OCI-LY7 (cell line): ENCODE measurements around the gene CHRM5. TPM values are rescaled to one million over a fixed set of nuclear protein-coding genes. Genes with fewer than 3 reads are reported as not detected.

ENCODE experiments used
- BruUV-seq: library from RNA; stranded (reverse); fragments of 400-500 nt; replicated peaks from 2 replicates; lab custom pipeline; 2021; lab: Mats Ljungman, UMichigan
- CTCF ChIA-PET: fragments of 300-600 bp; sonication (Branson Sonifier 250); formaldehyde crosslinking; loops from one replicate; lab custom pipeline; 2022; ENCODE audit warnings: antibody characterized with exemption; ENCODE audit not compliant: unreplicated experiment; lab: Charles Lee
- POLR2A ChIA-PET: fragments of 300-600 bp; sonication (Branson Sonifier 250); formaldehyde crosslinking; loops from one replicate; lab custom pipeline; 2022; ENCODE audit warnings: antibody characterized with exemption; lab: Charles Lee
- DNase-seq: peaks from one replicate; pipeline ENCODE4 v3.0.0-alpha.2; 2015; ENCODE audit warnings: low spot score
- H2AFZ ChIP-seq: fragments of 200-600 bp; sonication (generic), shearing (Covaris generic); 2 replicates; pipeline ENCODE4 v1.6.1; 2014; ENCODE audit warnings: mild to moderate bottlenecking, antibody characterized with exemption, low read length, moderate library complexity
- H3K27ac ChIP-seq: fragments of 200-600 bp; sonication (generic); 2 replicates; pipeline ENCODE4 v1.5.1; 2014; ENCODE audit warnings: mixed run types, low read depth, mild to moderate bottlenecking, moderate library complexity, low read length, inconsistent platforms; ENCODE audit not compliant: poor library complexity, severe bottlenecking
- H3K36me3 ChIP-seq: fragments of 200-600 bp; sonication (generic); 2 replicates; pipeline ENCODE4 v1.6.1; 2014; ENCODE audit warnings: mild to moderate bottlenecking, antibody characterized with exemption, low read length, moderate library complexity, mixed read lengths; ENCODE audit not compliant: insufficient read depth
- H3K4me1 ChIP-seq: fragments of 200-600 bp; sonication (generic); 2 replicates; pipeline ENCODE4 v1.5.1; 2014; ENCODE audit warnings: mild to moderate bottlenecking, low read length; ENCODE audit not compliant: insufficient read depth, poor library complexity, severe bottlenecking
- H3K4me2 ChIP-seq: fragments of 200-600 bp; sonication (generic); 2 replicates; pipeline ENCODE4 v1.6.1; 2014; ENCODE audit warnings: mild to moderate bottlenecking, low read length
- H3K4me3 ChIP-seq: fragments of 200-600 bp; sonication (generic); 2 replicates; pipeline ENCODE4 v1.5.1; 2014; ENCODE audit warnings: mild to moderate bottlenecking, low read depth, low read length; ENCODE audit not compliant: poor library complexity, severe bottlenecking
- H3K79me2 ChIP-seq: fragments of 200-600 bp; sonication (generic); 2 replicates; pipeline ENCODE4 v1.6.1; 2016; ENCODE audit warnings: low read depth, mild to moderate bottlenecking, low read length, moderate library complexity, mixed read lengths; ENCODE audit not compliant: insufficient read depth
- H3K9me2 ChIP-seq: fragments of 200-600 bp; sonication (generic); 2 replicates; pipeline ENCODE4 v1.6.1; 2016; ENCODE audit warnings: mild to moderate bottlenecking, low read length, mixed read lengths; ENCODE audit not compliant: insufficient read depth
- H3K9me3 ChIP-seq: fragments of 200-600 bp; sonication (generic); 2 replicates; pipeline ENCODE4 v1.6.1; 2014; ENCODE audit warnings: mild to moderate bottlenecking, mixed run types, low read length, mixed read lengths
- H4K20me1 ChIP-seq: fragments of 200-600 bp; sonication (generic); 2 replicates; pipeline ENCODE4 v1.6.1; 2014; ENCODE audit warnings: mild to moderate bottlenecking, antibody characterized with exemption, low read length, moderate library complexity, mixed read lengths; ENCODE audit not compliant: insufficient read depth
- EZH2phosphoT487 ChIP-seq: fragments of 200-600 bp; sonication (generic); IDR thresholded peaks from 2 replicates; pipeline ENCODE4 v1.6.1; 2018; ENCODE audit warnings: low read depth, borderline replicate concordance, mild to moderate bottlenecking, mixed run types, antibody characterized with exemption, low read length, moderate library complexity, mixed read lengths
- intact Hi-C: fragments of 100-400 bp; cut with micrococcal nuclease; formaldehyde crosslinking; loops from one replicate; pipeline ENCODE4 v1.10.0; 2022; ENCODE audit not compliant: unreplicated experiment
- total RNA-seq, 2 experiments: library from RNA; depleted of rRNA in 1 of 2; stranded (reverse); fragments of >200 nt in 1 of 2; shearing (Covaris generic) in 1 of 2; gene quantifications; 2 replicates each; pipeline ENCODE4 v1.2.3, GENCODE V29; 2014 to 2022
- TF ChIP-seq, protein P1 (sequence below): fragments of 200-600 bp; sonication (generic); conservative IDR thresholded peaks from 2 replicates; pipeline ENCODE4 v1.5.1; 2014; ENCODE audit warnings: mild to moderate bottlenecking, antibody characterized with exemption, low read length, moderate library complexity, mixed read lengths

CHRM5 gene
- total RNA-seq, 2 experiments from 2014 or later, result not detected

DNA sequence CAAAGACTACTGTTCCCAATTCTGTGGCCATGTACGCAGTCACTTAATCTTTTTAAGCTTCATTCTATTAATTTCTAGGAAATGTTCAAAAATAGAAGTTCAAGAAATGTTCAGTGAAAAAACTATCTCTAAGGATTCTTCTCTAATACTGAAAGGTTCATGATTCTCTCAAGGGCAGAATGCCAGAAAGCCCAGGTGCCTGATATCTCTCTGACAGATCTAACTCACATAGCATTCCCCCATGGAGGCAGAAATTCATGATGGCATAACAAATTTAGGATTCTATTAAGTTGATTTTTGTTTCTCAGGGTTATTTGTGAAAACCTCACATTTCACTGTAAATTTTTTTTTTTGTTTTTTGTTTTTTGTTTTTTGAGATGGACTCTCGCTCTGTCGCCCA, 17.5 kb downstream of the CHRM5 start:
- Histone ChIP-seq H4K20me1 (no peaks in the 10 kb centered on the region), H3K4me1 (no peaks in the 10 kb centered on the region), H3K27ac (no peak overlapping the region), H3K9me2 (no peaks in the 10 kb centered on the region), H3K4me2 (no peak overlapping the region), H3K79me2 (no peaks in the 10 kb centered on the region), H3K4me3 (no peak overlapping the region), H2AFZ (no peak overlapping the region), H3K9me3 (no peaks in the 10 kb centered on the region), H3K36me3 (no peaks in the 10 kb centered on the region)
- POLR2A ChIA-PET, result interaction anchor here (0.6 kb wide), 2 partner anchors 20 to 860 kb away, joined by 3 to 6 read pairs; no protein-coding TSS in a partner anchor
- CTCF ChIA-PET, result interaction anchor here (0.7 kb wide), 1 partner anchor 19 kb away, joined by 3 read pairs; no protein-coding TSS in a partner anchor
- DNase-seq, result no peak
- intact Hi-C loops, result no loop called here
- BruUV-seq, result no TSS peak
- TF ChIP-seq, protein P1, sequence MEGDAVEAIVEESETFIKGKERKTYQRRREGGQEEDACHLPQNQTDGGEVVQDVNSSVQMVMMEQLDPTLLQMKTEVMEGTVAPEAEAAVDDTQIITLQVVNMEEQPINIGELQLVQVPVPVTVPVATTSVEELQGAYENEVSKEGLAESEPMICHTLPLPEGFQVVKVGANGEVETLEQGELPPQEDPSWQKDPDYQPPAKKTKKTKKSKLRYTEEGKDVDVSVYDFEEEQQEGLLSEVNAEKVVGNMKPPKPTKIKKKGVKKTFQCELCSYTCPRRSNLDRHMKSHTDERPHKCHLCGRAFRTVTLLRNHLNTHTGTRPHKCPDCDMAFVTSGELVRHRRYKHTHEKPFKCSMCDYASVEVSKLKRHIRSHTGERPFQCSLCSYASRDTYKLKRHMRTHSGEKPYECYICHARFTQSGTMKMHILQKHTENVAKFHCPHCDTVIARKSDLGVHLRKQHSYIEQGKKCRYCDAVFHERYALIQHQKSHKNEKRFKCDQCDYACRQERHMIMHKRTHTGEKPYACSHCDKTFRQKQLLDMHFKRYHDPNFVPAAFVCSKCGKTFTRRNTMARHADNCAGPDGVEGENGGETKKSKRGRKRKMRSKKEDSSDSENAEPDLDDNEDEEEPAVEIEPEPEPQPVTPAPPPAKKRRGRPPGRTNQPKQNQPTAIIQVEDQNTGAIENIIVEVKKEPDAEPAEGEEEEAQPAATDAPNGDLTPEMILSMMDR, result no peak
- TF ChIP-seq EZH2phosphoT487, result no peak

DNA sequence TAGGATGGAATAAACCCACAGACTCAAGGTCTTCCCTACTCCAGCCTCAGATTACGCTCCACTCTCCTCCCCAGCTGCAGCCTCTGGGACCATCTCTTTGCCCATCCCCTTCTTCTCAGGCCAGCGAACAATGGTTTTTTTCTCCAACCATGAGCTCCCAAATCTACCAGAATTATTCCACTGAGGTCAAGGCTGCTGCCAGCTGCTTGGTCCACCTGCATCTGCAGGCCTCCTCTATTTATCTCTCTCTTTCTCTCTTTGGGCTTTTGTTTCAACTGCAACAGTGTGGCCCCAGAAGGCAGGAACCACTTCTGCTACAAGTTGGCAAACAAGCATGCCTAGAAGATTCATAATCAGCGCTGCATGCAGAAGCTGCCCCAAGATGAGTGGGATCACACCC, 19.1 kb downstream of the CHRM5 start:
- no TSS peak for BruUV-seq
- no peak for DNase-seq
- Histone ChIP-seq H3K9me2 (no peaks in the 10 kb centered on the region), H3K36me3 (no peaks in the 10 kb centered on the region), H3K4me1 (no peaks in the 10 kb centered on the region), H3K27ac (no peak overlapping the region), H3K4me2 (no peak overlapping the region), H4K20me1 (no peaks in the 10 kb centered on the region), H2AFZ (no peak overlapping the region), H3K9me3 (no peaks in the 10 kb centered on the region), H3K4me3 (no peak overlapping the region), H3K79me2 (no peaks in the 10 kb centered on the region)
- POLR2A ChIA-PET, result interaction anchor here (0.7 to 2.0 kb wide), 2 partner anchors 16 to 88 kb away, joined by 3 to 6 read pairs; no protein-coding TSS in a partner anchor
- no peak for TF ChIP-seq EZH2phosphoT487
- TF ChIP-seq, protein P1, result no peak
- intact Hi-C loops, result no loop called here
- CTCF ChIA-PET, result no interaction called here

DNA sequence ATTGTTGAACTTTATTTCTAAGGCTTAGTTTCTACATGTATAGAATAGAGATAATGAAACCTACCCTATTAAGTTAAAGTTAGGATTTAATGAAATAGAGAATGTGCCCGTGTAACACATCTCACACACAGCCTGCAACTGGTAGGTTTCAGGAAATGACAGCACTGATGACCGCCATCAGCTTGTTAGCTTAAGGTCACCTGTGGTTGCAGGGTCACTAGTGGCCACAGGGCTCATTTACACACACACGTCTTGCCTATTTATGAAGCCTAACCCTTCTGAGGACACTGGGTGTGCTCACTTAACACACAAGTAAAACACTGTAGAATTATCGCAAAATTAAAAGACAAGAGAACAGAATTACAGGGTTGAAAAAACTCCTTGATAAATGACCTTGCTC, 20.1 kb downstream of the CHRM5 start:
- ChIA-PET CTCF (no interaction called here), POLR2A (interaction anchor here (0.6 to 2.0 kb wide), 3 partner anchors 13 to 89 kb away, joined by 3 to 6 read pairs (median 3); no protein-coding TSS in a partner anchor)
- Histone ChIP-seq H3K27ac (no peak overlapping the region), H3K4me2 (no peak overlapping the region), H2AFZ (no peak overlapping the region), H3K4me3 (no peak overlapping the region), H3K36me3 (no peaks in the 10 kb centered on the region), H3K79me2 (no peaks in the 10 kb centered on the region), H4K20me1 (no peaks in the 10 kb centered on the region), H3K9me3 (no peaks in the 10 kb centered on the region), H3K4me1 (no peaks in the 10 kb centered on the region), H3K9me2 (no peaks in the 10 kb centered on the region)
- DNase-seq, result no peak
- TF ChIP-seq, protein P1, result no peak
- TF ChIP-seq EZH2phosphoT487, result no peak
- BruUV-seq, result no TSS peak
- intact Hi-C loops, result no loop called here
